Nephron (organoid): ENCODE results near the gene PDX1.

Experiments
- H3K27ac Mint-ChIP-seq, 3 experiments: 2 replicates each; pipeline ENCODE4 v1.8.0; 2020; ENCODE audit warnings: mixed read lengths in 3 of 3, mild to moderate bottlenecking in 2 of 3, moderate library complexity in 1 of 3
- H3K27me3 Mint-ChIP-seq: 2 replicates; pipeline ENCODE4 v1.8.0; 2021; ENCODE audit warnings: low read depth, mild to moderate bottlenecking, moderate library complexity, mixed read lengths
- H3K36me3 Mint-ChIP-seq: 2 replicates; pipeline ENCODE4 v1.8.0; 2020; ENCODE audit warnings: low read depth, mixed read lengths
- H3K4me1 Mint-ChIP-seq: 2 replicates; pipeline ENCODE4 v1.8.0; 2020; ENCODE audit warnings: mixed read lengths
- H3K4me3 Mint-ChIP-seq, 3 experiments: 2 replicates each; pipeline ENCODE4 v1.8.0; 2020; ENCODE audit warnings: mild to moderate bottlenecking in 3 of 3, mixed read lengths in 3 of 3, moderate library complexity in 2 of 3
- H3K9me3 Mint-ChIP-seq: 2 replicates; pipeline ENCODE4 v1.8.0; 2020; ENCODE audit warnings: mixed read lengths
- TF ChIP-seq, protein P1 (sequence below), 3 experiments: fragments of 200-600 bp; sonication (generic); IDR thresholded peaks; one replicate each; pipeline ENCODE4 v1.5.0; 2021; ENCODE audit warnings: antibody characterized with exemption in 3 of 3; ENCODE audit not compliant: unreplicated experiment in 3 of 3

Gene PDX1

DNA sequence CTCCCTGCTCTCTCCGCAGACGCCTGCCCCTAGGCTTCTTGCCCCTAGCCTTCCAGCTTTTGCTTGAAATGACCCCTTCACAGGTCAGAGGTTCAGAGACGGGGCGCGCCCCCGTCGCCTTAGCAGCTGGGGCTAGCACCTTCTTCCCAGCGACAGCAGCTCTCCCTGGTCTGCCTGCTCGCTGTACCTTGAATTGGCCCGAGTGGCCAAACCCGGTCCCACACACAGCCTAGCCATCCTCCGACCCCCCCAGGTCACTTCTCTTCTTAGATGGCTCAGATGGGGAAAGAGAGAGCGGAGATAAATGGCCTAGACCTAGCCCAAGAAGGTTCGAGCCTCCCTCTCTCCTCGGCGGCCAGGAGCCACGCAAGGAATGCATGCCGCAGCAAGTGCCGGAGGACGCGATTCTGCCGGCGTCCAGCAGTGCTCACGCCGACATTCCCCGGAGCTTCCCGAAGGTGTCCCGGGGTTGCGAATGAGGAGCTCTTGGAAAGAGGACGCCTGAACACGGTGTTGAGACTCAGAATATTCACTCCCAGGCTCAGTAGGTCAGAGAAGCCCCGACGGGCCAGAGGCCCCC, 48.0 kb downstream of the PDX1 start:
- Mint-ChIP-seq H3K4me3 (peak overlapping the region; percentile 70 to 78 (median 76)), H3K9me3 (no peaks in the 10 kb centered on the region), H3K4me1 (peaks cover 20% of the 10 kb centered on the region), H3K36me3 (no peaks in the 10 kb centered on the region), H3K27me3 (peaks cover 100% of the 10 kb centered on the region), H3K27ac (no peak overlapping the region)
- TF ChIP-seq, protein P1, sequence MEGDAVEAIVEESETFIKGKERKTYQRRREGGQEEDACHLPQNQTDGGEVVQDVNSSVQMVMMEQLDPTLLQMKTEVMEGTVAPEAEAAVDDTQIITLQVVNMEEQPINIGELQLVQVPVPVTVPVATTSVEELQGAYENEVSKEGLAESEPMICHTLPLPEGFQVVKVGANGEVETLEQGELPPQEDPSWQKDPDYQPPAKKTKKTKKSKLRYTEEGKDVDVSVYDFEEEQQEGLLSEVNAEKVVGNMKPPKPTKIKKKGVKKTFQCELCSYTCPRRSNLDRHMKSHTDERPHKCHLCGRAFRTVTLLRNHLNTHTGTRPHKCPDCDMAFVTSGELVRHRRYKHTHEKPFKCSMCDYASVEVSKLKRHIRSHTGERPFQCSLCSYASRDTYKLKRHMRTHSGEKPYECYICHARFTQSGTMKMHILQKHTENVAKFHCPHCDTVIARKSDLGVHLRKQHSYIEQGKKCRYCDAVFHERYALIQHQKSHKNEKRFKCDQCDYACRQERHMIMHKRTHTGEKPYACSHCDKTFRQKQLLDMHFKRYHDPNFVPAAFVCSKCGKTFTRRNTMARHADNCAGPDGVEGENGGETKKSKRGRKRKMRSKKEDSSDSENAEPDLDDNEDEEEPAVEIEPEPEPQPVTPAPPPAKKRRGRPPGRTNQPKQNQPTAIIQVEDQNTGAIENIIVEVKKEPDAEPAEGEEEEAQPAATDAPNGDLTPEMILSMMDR (IDR thresholded peaks at IDR 0.05; ENCODE audit: unreplicated experiment in 3 of 3), result no peak

DNA sequence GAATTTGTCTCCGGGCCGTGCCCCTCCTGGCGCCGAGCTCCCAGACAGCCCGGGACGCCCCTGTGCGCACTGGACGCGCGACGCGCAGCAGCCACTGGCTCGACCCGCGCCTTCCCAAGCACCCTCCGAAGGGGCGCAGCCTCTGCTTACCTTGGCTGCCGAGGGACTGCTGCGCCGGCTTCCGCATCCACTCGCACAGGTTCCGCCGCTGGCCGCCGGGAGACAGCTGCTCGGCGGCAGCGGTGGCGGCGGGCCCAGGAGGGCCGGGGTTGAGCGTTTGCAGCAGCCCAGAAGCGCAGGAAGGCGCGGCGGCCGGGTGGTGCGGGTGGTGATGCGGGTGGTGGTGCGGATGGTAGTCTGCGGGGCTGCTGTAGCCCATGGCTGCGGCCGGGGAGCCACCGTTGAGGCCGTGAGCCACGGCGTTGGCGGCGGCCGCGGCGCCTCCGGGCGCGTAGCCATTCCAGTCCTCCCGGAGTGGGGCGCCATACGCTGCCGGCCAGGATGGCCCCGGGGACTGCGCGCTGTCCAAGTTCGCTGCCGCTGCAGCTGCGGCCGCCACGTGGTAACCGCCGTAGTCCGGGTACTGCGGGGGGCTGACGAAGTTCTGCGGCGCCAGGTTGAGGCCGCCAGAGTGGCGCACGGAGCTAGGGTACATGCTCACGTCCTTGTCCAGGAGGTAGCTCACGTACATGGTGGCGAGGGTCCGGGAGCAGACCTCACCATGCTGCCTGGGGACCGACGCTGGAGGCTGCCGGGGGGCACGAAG, 48.7 kb downstream of the PDX1 start:
- Mint-ChIP-seq H3K27ac (no peak overlapping the region), H3K4me1 (peaks cover 20% of the 10 kb centered on the region), H3K9me3 (peaks cover under 1% of the 10 kb centered on the region), H3K36me3 (no peaks in the 10 kb centered on the region), H3K27me3 (peaks cover 100% of the 10 kb centered on the region), H3K4me3 (peak overlapping the region in 2 of 3 experiments; percentile 30 to 78)
- TF ChIP-seq, protein P1 (IDR thresholded peaks at IDR 0.05; ENCODE audit: unreplicated experiment in 3 of 3), result no peak

DNA sequence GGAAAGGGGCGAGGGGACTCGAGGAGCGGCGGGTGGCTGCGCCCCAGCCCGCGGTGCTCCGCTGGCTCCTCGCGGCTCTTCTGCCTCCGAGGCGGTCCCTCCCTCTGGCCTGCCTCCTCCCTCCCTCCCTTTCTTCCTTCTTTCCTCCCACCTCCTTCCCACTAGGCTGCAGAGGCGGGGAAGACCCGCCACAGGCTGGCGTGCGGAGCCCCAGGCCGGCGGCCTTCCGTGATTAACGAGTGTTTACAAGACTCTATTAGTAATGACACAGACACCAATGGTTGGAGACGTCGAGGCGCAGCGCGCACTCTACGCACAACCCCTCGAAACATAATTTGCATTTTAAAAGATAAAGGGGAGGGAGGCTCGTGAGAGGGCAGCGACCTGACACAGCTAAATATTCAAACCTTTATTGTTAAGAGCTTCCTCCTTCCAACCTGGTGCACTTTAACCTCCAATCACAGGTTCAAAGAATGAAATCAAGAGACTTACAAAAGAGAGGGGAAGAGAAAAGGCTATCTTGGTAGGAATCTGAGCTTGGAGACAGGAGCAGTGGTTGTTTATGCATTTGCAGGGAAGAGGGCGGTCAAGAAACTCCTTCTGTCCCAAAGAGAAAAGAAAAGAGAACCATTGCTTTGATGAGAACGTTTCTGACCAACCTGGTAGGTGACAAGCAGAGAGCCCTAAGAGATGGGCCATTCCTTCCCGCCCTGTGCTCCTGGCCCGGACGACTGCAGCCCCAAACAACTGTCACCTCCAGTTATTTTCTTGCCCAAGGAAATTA, 49.5 kb downstream of the PDX1 start, which contains the start of gene CDX2:
Gene CDX2 (minus strand): TSS at position 234 of the 784 bp plus-strand sequence. CDS start 309 bp downstream, outside the sequence.
- Mint-ChIP-seq H3K36me3 (no peaks in the 10 kb centered on the region), H3K4me1 (peaks cover 20% of the 10 kb centered on the region), H3K27me3 (peaks cover 100% of the 10 kb centered on the region), H3K9me3 (peaks cover 5% of the 10 kb centered on the region), H3K27ac (no peak within 1 kb of the TSS), H3K4me3 (peak within 1 kb of the TSS; percentile 44 to 78 (median 46))
- TF ChIP-seq, protein P1 (IDR thresholded peaks at IDR 0.05; ENCODE audit: unreplicated experiment in 3 of 3), result no peak

DNA sequence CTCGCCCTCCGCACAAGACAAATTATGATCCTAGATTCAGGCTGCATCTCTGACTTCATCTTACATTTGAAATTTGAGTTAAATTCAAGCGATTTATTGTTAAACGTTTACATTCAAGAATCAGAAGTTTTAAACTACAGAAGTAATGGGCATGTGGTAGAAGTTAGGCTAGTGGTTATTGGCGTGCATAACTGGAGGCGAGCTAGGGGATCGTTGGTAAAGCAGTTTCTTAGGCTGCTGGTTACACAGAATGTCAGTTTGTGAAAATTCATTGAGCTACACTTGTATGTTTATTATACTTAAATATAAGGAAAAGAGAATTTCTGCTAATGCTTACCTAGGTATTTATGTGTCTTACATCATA, 50.0 kb downstream of the PDX1 start:
- Mint-ChIP-seq H3K36me3 (no peaks in the 10 kb centered on the region), H3K4me1 (peaks cover 20% of the 10 kb centered on the region), H3K9me3 (peaks cover 5% of the 10 kb centered on the region), H3K27ac (no peak overlapping the region), H3K4me3 (peak overlapping the region; percentile 13 to 24 (median 16)), H3K27me3 (peaks cover 100% of the 10 kb centered on the region)
- TF ChIP-seq, protein P1 (IDR thresholded peaks at IDR 0.05; ENCODE audit: unreplicated experiment in 3 of 3), result no peak

DNA sequence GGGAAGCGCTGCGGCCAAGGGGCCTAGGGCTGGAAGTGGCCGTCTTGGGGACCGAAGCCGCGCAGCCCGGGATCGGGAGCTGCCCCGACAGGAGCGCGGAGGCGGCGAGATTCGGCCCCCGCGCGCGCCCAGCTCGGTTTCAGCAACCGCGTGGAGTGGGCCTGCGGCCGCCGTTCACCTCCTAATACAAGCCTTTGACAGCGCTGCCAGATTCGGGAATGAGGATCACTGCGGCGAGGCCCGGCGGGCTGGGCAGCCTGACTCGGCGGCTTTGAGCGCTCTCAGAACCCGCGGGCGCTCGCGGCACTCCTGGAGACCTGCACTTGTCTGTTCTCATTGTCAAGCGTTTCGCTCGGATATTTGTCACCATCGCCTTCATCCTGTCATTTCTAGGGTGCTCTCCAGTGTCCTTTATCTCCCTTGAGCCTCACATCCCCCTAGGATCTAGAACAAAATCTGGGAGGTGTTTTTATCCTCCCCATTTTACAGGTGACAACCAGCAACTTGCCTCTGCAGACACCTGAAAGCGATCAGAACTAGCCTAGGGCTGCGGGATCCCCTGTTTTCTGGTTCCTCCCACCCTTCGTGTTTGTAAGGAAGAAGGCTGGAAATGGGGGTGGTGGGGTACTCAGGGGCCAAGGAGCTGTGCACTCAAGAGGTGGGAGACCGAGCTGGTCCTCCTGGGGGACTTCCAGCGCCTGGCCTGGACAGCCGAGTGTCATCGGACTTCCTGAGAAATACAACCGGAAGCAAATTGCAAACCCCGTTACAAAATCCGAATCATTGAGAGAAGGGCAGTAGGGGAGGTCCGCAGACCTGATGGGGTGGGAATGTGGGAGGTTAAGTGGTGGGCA, 50.8 kb downstream of the PDX1 start:
- no peaks in the 10 kb centered on the region for H3K36me3 Mint-ChIP-seq
- H3K27me3 Mint-ChIP-seq, result peaks cover 100% of the 10 kb centered on the region
- H3K9me3 Mint-ChIP-seq, result peaks cover 5% of the 10 kb centered on the region
- no peak overlapping the region for H3K27ac Mint-ChIP-seq
- TF ChIP-seq, protein P1 (IDR thresholded peaks at IDR 0.05; ENCODE audit: unreplicated experiment in 3 of 3), result no peak
- H3K4me3 Mint-ChIP-seq, result peak overlapping the region in 1 of 3 experiments; percentile 30
- peaks cover 20% of the 10 kb centered on the region for H3K4me1 Mint-ChIP-seq
